Left ventricle myocardium inferior (tissue), 1 donor: ENCODE data around the gene CATSPERB. TPM values are rescaled to one million over a fixed set of nuclear protein-coding genes. Genes with fewer than 3 reads are reported as not detected.

Experiments
- DNase-seq: peaks from one replicate; pipeline ENCODE4 v3.0.0-alpha.2; 2020
- H3K27ac ChIP-seq: fragments of 200-600 bp; replicated peaks from 2 replicates; pipeline ENCODE4 v1.8.0; 2021
- H3K27me3 ChIP-seq: fragments of 200-600 bp; 2 replicates; pipeline ENCODE4 v1.8.0; 2021; ENCODE audit warnings: low read depth
- H3K36me3 ChIP-seq: fragments of 200-600 bp; 2 replicates; pipeline ENCODE4 v1.8.0; 2021
- H3K4me1 ChIP-seq: fragments of 200-600 bp; 2 replicates; pipeline ENCODE4 v1.8.0; 2021
- H3K4me3 ChIP-seq: fragments of 200-600 bp; 2 replicates; pipeline ENCODE4 v1.8.0; 2021; ENCODE audit warnings: mild to moderate bottlenecking, moderate library complexity
- H3K9me3 ChIP-seq: fragments of 200-600 bp; replicated peaks from 2 replicates; pipeline ENCODE4 v1.8.0; 2021
- CTCF ChIP-seq: fragments of 200-600 bp; IDR thresholded peaks from 2 replicates; pipeline ENCODE4 v1.8.0; 2021; ENCODE audit warnings: antibody characterized with exemption, mild to moderate bottlenecking, borderline replicate concordance
- intact Hi-C: fragments of 100-400 bp; cut with micrococcal nuclease; formaldehyde crosslinking; loops from one replicate; pipeline ENCODE4 v1.11.0; 2022
- total RNA-seq: library from RNA; stranded (reverse); fragmentation: NEBNext Ultra II Directional; extraction: Animal tissue kit (Norgen Biotek cat#: 25700); gene quantifications from one replicate; pipeline ENCODE4 v1.2.1, GENCODE V29; 2021
- donor health status: DM: no; HTN: yes; CAD: no; lungs with severe emphysema.

Gene CATSPERB
- total RNA-seq, 1 donor from 2014 or later: 0.99 TPM

- no peak overlapping the region for H3K27ac ChIP-seq
Observed at GRCh38 chr14:91577632-91578233, 154.2 kb downstream of the CATSPERB start.

GRCh38 chr14:91575469-91576208, 156.2 kb downstream of the CATSPERB start:
- Histone ChIP-seq H3K4me3 (no peak overlapping the region), H3K36me3 (no peaks in the 10 kb centered on the region), H3K27ac (no peak overlapping the region), H3K27me3 (peaks cover 81% of the 10 kb centered on the region), H3K9me3 (peaks cover 7% of the 10 kb centered on the region), H3K4me1 (peaks cover 9% of the 10 kb centered on the region)
- no peak for TF ChIP-seq CTCF
- DNase-seq: no peak
- intact Hi-C loops: no loop called here

More at GRCh38 chr14:91577632-91578233, 154.2 kb downstream of the CATSPERB start:
- intact Hi-C loops: no loop called here
- Histone ChIP-seq H3K27me3 (peaks cover 90% of the 10 kb centered on the region), H3K4me1 (peaks cover 9% of the 10 kb centered on the region), H3K36me3 (no peaks in the 10 kb centered on the region), H3K9me3 (peaks cover 7% of the 10 kb centered on the region), H3K4me3 (no peak overlapping the region)
- no peak for TF ChIP-seq CTCF
- no peak for DNase-seq

- no peaks in the 10 kb centered on the region for H3K36me3 ChIP-seq
- no peak overlapping the region for H3K27ac ChIP-seq
- DNase-seq: peak; percentile 19
- H3K9me3 ChIP-seq: peaks cover 7% of the 10 kb centered on the region
- H3K27me3 ChIP-seq: peaks cover 69% of the 10 kb centered on the region
- TF ChIP-seq CTCF: no peak
- intact Hi-C loops: no loop called here
- peaks cover 9% of the 10 kb centered on the region for H3K4me1 ChIP-seq
- peak overlapping the region; percentile 62 for H3K4me3 ChIP-seq
Observed at GRCh38 chr14:91573894-91574837, 157.7 kb downstream of the CATSPERB start.

GRCh38 chr14:91573528-91573893, 158.4 kb downstream of the CATSPERB start:
- TF ChIP-seq CTCF: no peak
- peaks cover 70% of the 10 kb centered on the region for H3K27me3 ChIP-seq
- H3K27ac ChIP-seq: no peak overlapping the region
- DNase-seq: no peak
- H3K4me3 ChIP-seq: no peak overlapping the region
- H3K36me3 ChIP-seq: no peaks in the 10 kb centered on the region
- H3K9me3 ChIP-seq: peaks cover 7% of the 10 kb centered on the region
- H3K4me1 ChIP-seq: peaks cover 9% of the 10 kb centered on the region
- intact Hi-C loops: no loop called here

- H3K27ac ChIP-seq: no peak overlapping the region
- intact Hi-C loops: no loop called here
Observed at GRCh38 chr14:91570021-91570420, 161.9 kb downstream of the CATSPERB start.

More at GRCh38 chr14:91570021-91570420, 161.9 kb downstream of the CATSPERB start:
- Histone ChIP-seq H3K4me1 (peaks cover 9% of the 10 kb centered on the region), H3K27me3 (peaks cover 44% of the 10 kb centered on the region), H3K36me3 (no peaks in the 10 kb centered on the region), H3K9me3 (no peaks in the 10 kb centered on the region), H3K4me3 (no peak overlapping the region)
- TF ChIP-seq CTCF: no peak
- DNase-seq: no peak
